ENCODE data around the gene CCDC88A. TPM values are rescaled to one million over a fixed set of nuclear protein-coding genes. Genes with fewer than 3 reads are reported as not detected.
A peak's percentile ranks its signal among the peaks of the same experiment; 100 is the strongest.

CCDC88A gene
- total RNA-seq, 1 experiment from 2014 or later = 60.8 TPM

DNA sequence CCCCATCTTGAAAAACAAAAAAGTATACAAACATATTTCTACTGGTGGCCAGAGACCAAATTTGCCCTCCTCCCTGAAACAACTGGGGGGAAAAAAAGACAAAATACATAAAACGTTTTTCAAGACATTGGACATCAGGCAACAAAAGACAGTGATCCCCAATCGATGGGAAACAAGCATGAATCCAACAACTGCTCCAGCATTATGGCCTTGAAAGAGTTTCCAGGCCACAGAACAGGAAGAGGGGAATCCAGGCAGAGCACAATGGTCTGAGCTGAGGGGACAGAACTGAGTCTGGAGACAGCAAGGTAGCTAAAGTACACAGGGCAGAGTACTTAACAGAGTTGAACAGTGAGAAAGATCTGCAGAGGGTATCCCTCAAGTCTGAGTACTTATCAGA lies 4.4 kb downstream of the CCDC88A start:
- Mint-ChIP-seq H3K9me3 (ENCODE audit: unreplicated experiment) (no peaks in the 10 kb centered on the region), H3K4me3 (ENCODE audit: unreplicated experiment) (peak overlapping the region; percentile 64), H3K27ac (ENCODE audit: low read depth, unreplicated experiment) (peak overlapping the region; percentile 73), H3K36me3 (ENCODE audit: insufficient read depth, unreplicated experiment) (peaks cover 17% of the 10 kb centered on the region), H3K27me3 (ENCODE audit: insufficient read depth, unreplicated experiment) (no peaks in the 10 kb centered on the region), H3K4me1 (ENCODE audit: insufficient read depth, unreplicated experiment) (peaks cover 16% of the 10 kb centered on the region)
- BruUV-seq (replicated peaks) = no TSS peak
- no peak for DNase-seq (ENCODE audit: unreplicated experiment)
- intact Hi-C loops (cut with micrococcal nuclease) = loop anchor here (5.0 kb wide), 3 partner anchors 103 to 183 kb away; partner anchors contain the start of genes CLHC1, MTIF2 and RPS27A
- ChIA-PET POLR2A (interaction anchor here (0.6 to 3.4 kb wide), 6 partner anchors 8 to 105 kb away, joined by 3 to 33 read pairs (median 3); partner anchors contain the start of gene CFAP36), CTCF (no interaction called here)
- TF ChIP-seq, protein P1, sequence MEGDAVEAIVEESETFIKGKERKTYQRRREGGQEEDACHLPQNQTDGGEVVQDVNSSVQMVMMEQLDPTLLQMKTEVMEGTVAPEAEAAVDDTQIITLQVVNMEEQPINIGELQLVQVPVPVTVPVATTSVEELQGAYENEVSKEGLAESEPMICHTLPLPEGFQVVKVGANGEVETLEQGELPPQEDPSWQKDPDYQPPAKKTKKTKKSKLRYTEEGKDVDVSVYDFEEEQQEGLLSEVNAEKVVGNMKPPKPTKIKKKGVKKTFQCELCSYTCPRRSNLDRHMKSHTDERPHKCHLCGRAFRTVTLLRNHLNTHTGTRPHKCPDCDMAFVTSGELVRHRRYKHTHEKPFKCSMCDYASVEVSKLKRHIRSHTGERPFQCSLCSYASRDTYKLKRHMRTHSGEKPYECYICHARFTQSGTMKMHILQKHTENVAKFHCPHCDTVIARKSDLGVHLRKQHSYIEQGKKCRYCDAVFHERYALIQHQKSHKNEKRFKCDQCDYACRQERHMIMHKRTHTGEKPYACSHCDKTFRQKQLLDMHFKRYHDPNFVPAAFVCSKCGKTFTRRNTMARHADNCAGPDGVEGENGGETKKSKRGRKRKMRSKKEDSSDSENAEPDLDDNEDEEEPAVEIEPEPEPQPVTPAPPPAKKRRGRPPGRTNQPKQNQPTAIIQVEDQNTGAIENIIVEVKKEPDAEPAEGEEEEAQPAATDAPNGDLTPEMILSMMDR (IDR thresholded peaks at IDR 0.05; ENCODE audit: unreplicated experiment) = no peak

DNA sequence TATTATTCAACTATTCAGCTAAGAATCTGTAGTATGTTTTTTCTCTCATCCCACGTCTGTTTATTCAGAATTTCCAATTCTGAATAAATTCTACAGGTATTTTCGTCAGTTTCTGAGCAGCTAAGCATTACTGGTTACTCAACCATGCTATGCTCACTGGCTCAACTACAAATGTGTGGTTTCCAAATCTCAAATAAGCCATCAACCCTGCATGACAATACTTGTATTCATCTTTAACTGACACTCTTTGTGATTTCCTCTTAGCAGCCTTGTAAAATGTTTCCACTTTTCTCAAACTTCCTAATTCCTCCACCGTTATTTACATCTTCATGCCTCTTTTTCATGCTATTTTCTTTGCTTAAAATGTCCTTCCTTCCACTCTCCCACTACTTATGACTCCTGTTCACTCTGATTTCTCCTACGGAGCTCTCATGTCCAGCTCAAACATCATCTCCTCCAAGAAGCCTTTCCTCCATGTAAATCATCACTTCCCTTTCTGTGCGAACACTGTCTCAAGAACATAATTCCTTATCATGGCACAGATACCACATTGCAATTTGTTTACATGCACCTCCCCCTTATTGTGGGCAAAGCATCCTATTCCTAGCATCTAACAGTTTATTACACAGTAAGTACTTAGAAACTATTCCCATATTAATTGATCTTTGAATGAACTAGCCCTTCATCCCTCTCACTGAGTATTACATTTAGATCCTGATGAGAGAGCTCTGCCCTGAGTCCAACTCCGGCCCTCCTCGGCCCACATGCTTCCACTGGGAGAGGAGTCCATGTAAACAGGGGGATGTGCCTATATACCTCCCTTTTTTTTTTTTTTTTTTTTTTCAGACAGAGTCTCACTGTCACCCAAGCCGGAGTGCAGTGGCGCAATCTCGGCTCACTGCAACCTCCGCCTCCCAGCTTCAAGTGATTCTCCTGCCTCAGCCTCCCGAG lies 10.5 kb downstream of the CCDC88A start:
- intact Hi-C loops (cut with micrococcal nuclease) = no loop called here
- TF ChIP-seq, protein P1 (IDR thresholded peaks at IDR 0.05; ENCODE audit: unreplicated experiment) = no peak
- H3K27ac Mint-ChIP-seq (ENCODE audit: low read depth, unreplicated experiment) = peak overlapping the region; percentile 46

DNA sequence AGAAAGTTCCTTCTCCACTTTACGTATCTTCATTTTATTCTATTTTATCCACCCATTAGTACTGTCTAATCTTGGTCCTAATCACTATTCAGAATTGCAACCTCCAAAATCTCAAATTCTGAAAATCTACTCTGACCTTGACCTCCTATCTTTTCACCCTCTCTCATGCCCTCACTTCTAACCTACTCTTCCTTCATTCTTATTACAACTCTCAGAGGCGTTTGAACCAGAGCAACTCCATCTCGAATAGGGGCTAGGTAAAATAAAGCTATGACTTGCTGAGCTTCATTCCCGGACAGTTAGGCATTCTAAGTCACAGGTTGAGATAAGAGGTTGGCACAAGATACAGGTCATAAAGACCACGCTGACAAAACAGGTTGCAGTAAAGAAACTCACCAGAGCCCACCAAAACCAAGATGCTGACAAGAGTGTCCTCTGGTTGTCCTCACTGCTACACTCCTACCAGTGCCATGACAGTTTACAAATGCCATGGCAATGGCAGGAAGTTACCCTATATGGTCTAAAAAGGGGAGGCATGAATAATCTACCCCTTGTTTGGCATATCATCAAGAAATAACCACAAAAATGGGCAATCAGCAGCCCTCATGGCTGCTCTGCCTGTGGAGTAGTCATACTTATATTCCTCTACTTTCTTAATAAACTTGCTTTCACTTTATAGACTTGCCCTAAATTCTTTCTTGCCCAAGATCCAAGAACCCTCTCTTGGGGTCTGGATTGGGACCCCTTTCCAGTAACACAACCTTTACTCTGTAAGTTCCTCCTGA lies 11.4 kb downstream of the CCDC88A start:
- Mint-ChIP-seq H3K27ac (ENCODE audit: low read depth, unreplicated experiment) (peak overlapping the region; percentile 46), H3K4me1 (ENCODE audit: insufficient read depth, unreplicated experiment) (peaks cover 17% of the 10 kb centered on the region), H3K36me3 (ENCODE audit: insufficient read depth, unreplicated experiment) (peaks cover 31% of the 10 kb centered on the region), H3K27me3 (ENCODE audit: insufficient read depth, unreplicated experiment) (no peaks in the 10 kb centered on the region), H3K9me3 (ENCODE audit: unreplicated experiment) (no peaks in the 10 kb centered on the region), H3K4me3 (ENCODE audit: unreplicated experiment) (peak overlapping the region; percentile 0)
- ChIA-PET POLR2A (interaction anchor here (0.8 to 2.1 kb wide), 3 partner anchors 7 to 44 kb away, joined by 3 to 15 read pairs (median 3); partner anchors contain the start of gene CCDC88A), CTCF (no interaction called here)
- peak; percentile 31 for DNase-seq (ENCODE audit: unreplicated experiment)
- TF ChIP-seq, protein P1 (IDR thresholded peaks at IDR 0.05; ENCODE audit: unreplicated experiment) = no peak
- intact Hi-C loops (cut with micrococcal nuclease) = no loop called here
- no TSS peak for BruUV-seq (replicated peaks)

More for the DNA sequence above, 10.5 kb downstream of the CCDC88A start:
- no peak for DNase-seq (ENCODE audit: unreplicated experiment)
- peaks cover 17% of the 10 kb centered on the region for H3K4me1 Mint-ChIP-seq (ENCODE audit: insufficient read depth, unreplicated experiment)
- POLR2A ChIA-PET = interaction anchor here (0.9 to 2.1 kb wide), 2 partner anchors 11 to 45 kb away, joined by 3 to 15 read pairs; partner anchors contain the start of gene CCDC88A
- H3K4me3 Mint-ChIP-seq (ENCODE audit: unreplicated experiment) = peak overlapping the region; percentile 0
- peaks cover 32% of the 10 kb centered on the region for H3K36me3 Mint-ChIP-seq (ENCODE audit: insufficient read depth, unreplicated experiment)
- CTCF ChIA-PET = interaction anchor here (0.6 to 1.0 kb wide), 3 partner anchors 23 to 177 kb away, joined by 3 to 5 read pairs (median 3); partner anchors contain the start of genes CLHC1 and RPS27A
- BruUV-seq (replicated peaks) = no TSS peak
- H3K9me3 Mint-ChIP-seq (ENCODE audit: unreplicated experiment) = no peaks in the 10 kb centered on the region
- no peaks in the 10 kb centered on the region for H3K27me3 Mint-ChIP-seq (ENCODE audit: insufficient read depth, unreplicated experiment)

Measured in MCF 10A (cell line).